ENCODE data around the gene EXOG. TPM values are rescaled to one million over a fixed set of nuclear protein-coding genes. Genes with fewer than 3 reads are reported as not detected.

EXOG gene
- total RNA-seq, 1 experiment from 2014 or later: 13.7 TPM

- peaks cover 60% of the 10 kb centered on the region for H3K36me3 Mint-ChIP-seq
- no peak for TF ChIP-seq ATF1 (CRISPR knock-in tag; IDR thresholded peaks at IDR 0.05)
- no peak for TF ChIP-seq ZNF232 (CRISPR knock-in tag; IDR thresholded peaks at IDR 0.05)
- TF ChIP-seq, protein P1, sequence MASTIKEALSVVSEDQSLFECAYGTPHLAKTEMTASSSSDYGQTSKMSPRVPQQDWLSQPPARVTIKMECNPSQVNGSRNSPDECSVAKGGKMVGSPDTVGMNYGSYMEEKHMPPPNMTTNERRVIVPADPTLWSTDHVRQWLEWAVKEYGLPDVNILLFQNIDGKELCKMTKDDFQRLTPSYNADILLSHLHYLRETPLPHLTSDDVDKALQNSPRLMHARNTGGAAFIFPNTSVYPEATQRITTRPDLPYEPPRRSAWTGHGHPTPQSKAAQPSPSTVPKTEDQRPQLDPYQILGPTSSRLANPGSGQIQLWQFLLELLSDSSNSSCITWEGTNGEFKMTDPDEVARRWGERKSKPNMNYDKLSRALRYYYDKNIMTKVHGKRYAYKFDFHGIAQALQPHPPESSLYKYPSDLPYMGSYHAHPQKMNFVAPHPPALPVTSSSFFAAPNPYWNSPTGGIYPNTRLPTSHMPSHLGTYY (CRISPR knock-in tag; IDR thresholded peaks at IDR 0.05): no peak
- H3K27me3 Mint-ChIP-seq (ENCODE audit: low read depth): no peaks in the 10 kb centered on the region
- DNase-seq (ENCODE audit: low spot score) (no peak), ATAC-seq (no peak)
- POLR2A ChIA-PET: no interaction called here
- H3K27ac Mint-ChIP-seq: no peak overlapping the region
- peaks cover 4% of the 10 kb centered on the region for H3K4me1 Mint-ChIP-seq
- H3K9me3 Mint-ChIP-seq: no peaks in the 10 kb centered on the region
- CTCF ChIA-PET: interaction anchor here (1.9 kb wide), 1 partner anchor 134 kb away, joined by 6 read pairs; the partner anchor contains the start of gene XYLB
- no peak overlapping the region for H3K4me3 Mint-ChIP-seq
These were observed 15.2 kb upstream of the EXOG start for GRCh38 chr3:38480930-38481329.

- ChIA-PET CTCF (interaction anchor here (1.1 kb wide), 1 partner anchor 13 kb away, joined by 6 read pairs; the partner anchor contains the start of gene EXOG), POLR2A (no interaction called here)
- Mint-ChIP-seq H3K4me1 (no peaks in the 10 kb centered on the region), H3K4me3 (no peak overlapping the region), H3K27me3 (ENCODE audit: low read depth) (no peaks in the 10 kb centered on the region), H3K9me3 (no peaks in the 10 kb centered on the region), H3K36me3 (peaks cover 60% of the 10 kb centered on the region), H3K27ac (no peak overlapping the region)
- ATAC-seq (no peak), DNase-seq (ENCODE audit: low spot score) (no peak)
- TF ChIP-seq GRHL2 (CRISPR knock-in tag; IDR thresholded peaks at IDR 0.05; ENCODE audit: insufficient replicate concordance, severe bottlenecking) (no peak), NFATC4 (CRISPR knock-in tag; IDR thresholded peaks at IDR 0.05) (no peak), EMX1 (CRISPR knock-in tag; IDR thresholded peaks at IDR 0.05) (no peak)
- TF ChIP-seq, protein P2, sequence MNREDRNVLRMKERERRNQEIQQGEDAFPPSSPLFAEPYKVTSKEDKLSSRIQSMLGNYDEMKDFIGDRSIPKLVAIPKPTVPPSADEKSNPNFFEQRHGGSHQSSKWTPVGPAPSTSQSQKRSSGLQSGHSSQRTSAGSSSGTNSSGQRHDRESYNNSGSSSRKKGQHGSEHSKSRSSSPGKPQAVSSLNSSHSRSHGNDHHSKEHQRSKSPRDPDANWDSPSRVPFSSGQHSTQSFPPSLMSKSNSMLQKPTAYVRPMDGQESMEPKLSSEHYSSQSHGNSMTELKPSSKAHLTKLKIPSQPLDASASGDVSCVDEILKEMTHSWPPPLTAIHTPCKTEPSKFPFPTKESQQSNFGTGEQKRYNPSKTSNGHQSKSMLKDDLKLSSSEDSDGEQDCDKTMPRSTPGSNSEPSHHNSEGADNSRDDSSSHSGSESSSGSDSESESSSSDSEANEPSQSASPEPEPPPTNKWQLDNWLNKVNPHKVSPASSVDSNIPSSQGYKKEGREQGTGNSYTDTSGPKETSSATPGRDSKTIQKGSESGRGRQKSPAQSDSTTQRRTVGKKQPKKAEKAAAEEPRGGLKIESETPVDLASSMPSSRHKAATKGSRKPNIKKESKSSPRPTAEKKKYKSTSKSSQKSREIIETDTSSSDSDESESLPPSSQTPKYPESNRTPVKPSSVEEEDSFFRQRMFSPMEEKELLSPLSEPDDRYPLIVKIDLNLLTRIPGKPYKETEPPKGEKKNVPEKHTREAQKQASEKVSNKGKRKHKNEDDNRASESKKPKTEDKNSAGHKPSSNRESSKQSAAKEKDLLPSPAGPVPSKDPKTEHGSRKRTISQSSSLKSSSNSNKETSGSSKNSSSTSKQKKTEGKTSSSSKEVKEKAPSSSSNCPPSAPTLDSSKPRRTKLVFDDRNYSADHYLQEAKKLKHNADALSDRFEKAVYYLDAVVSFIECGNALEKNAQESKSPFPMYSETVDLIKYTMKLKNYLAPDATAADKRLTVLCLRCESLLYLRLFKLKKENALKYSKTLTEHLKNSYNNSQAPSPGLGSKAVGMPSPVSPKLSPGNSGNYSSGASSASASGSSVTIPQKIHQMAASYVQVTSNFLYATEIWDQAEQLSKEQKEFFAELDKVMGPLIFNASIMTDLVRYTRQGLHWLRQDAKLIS (CRISPR knock-in tag; IDR thresholded peaks at IDR 0.05; ENCODE audit: borderline replicate concordance): no peak
- TF ChIP-seq, protein P3, sequence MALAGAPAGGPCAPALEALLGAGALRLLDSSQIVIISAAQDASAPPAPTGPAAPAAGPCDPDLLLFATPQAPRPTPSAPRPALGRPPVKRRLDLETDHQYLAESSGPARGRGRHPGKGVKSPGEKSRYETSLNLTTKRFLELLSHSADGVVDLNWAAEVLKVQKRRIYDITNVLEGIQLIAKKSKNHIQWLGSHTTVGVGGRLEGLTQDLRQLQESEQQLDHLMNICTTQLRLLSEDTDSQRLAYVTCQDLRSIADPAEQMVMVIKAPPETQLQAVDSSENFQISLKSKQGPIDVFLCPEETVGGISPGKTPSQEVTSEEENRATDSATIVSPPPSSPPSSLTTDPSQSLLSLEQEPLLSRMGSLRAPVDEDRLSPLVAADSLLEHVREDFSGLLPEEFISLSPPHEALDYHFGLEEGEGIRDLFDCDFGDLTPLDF (CRISPR knock-in tag; IDR thresholded peaks at IDR 0.05): no peak
- TF ChIP-seq, protein P4, sequence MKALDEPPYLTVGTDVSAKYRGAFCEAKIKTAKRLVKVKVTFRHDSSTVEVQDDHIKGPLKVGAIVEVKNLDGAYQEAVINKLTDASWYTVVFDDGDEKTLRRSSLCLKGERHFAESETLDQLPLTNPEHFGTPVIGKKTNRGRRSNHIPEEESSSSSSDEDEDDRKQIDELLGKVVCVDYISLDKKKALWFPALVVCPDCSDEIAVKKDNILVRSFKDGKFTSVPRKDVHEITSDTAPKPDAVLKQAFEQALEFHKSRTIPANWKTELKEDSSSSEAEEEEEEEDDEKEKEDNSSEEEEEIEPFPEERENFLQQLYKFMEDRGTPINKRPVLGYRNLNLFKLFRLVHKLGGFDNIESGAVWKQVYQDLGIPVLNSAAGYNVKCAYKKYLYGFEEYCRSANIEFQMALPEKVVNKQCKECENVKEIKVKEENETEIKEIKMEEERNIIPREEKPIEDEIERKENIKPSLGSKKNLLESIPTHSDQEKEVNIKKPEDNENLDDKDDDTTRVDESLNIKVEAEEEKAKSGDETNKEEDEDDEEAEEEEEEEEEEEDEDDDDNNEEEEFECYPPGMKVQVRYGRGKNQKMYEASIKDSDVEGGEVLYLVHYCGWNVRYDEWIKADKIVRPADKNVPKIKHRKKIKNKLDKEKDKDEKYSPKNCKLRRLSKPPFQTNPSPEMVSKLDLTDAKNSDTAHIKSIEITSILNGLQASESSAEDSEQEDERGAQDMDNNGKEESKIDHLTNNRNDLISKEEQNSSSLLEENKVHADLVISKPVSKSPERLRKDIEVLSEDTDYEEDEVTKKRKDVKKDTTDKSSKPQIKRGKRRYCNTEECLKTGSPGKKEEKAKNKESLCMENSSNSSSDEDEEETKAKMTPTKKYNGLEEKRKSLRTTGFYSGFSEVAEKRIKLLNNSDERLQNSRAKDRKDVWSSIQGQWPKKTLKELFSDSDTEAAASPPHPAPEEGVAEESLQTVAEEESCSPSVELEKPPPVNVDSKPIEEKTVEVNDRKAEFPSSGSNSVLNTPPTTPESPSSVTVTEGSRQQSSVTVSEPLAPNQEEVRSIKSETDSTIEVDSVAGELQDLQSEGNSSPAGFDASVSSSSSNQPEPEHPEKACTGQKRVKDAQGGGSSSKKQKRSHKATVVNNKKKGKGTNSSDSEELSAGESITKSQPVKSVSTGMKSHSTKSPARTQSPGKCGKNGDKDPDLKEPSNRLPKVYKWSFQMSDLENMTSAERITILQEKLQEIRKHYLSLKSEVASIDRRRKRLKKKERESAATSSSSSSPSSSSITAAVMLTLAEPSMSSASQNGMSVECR (CRISPR knock-in tag; IDR thresholded peaks at IDR 0.05; ENCODE audit: borderline replicate concordance): no peak
These were observed 13.2 kb upstream of the EXOG start for GRCh38 chr3:38482951-38483350.

DNA sequence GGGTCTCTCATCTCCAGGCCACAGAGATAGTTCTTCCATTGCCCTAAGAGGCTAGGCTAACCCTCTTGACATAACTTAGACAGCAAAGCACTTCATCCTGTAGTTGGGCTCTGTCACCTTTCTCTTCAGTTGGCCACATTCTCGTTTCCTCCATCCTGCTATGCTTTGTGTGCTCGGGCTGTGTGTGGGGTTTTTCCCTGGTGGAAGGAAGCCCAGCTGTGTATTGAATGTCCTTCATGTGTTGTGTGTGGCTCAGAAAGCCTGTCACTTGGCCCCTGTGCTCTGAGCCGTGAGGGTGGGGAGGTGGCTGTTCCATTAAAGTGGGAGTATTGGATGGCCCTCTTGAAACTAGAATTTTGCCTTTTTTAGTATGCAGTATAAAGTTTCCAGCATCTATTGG is 8.8 kb upstream of the EXOG start:
- Mint-ChIP-seq H3K9me3 (no peaks in the 10 kb centered on the region), H3K27me3 (ENCODE audit: low read depth) (no peaks in the 10 kb centered on the region), H3K4me1 (no peaks in the 10 kb centered on the region), H3K36me3 (peaks cover 27% of the 10 kb centered on the region), H3K4me3 (no peak overlapping the region), H3K27ac (no peak overlapping the region; the same call in 1 of the 2 replicates)
- CTCF ChIA-PET: no interaction called here
- DNase-seq (ENCODE audit: low spot score) (no peak), ATAC-seq (no peak)
- POLR2A ChIA-PET: no interaction called here
- TF ChIP-seq JAZF1 (CRISPR knock-in tag; IDR thresholded peaks at IDR 0.05): no peak
- no peak for TF ChIP-seq JUN (CRISPR knock-in tag; IDR thresholded peaks at IDR 0.05)
- TF ChIP-seq, protein P5, sequence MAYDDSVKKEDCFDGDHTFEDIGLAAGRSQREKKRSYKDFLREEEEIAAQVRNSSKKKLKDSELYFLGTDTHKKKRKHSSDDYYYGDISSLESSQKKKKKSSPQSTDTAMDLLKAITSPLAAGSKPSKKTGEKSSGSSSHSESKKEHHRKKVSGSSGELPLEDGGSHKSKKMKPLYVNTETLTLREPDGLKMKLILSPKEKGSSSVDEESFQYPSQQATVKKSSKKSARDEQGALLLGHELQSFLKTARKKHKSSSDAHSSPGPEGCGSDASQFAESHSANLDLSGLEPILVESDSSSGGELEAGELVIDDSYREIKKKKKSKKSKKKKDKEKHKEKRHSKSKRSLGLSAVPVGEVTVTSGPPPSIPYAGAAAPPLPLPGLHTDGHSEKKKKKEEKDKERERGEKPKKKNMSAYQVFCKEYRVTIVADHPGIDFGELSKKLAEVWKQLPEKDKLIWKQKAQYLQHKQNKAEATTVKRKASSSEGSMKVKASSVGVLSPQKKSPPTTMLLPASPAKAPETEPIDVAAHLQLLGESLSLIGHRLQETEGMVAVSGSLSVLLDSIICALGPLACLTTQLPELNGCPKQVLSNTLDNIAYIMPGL (CRISPR knock-in tag; IDR thresholded peaks at IDR 0.05): no peak
- no peak for TF ChIP-seq TCF7 (CRISPR knock-in tag; IDR thresholded peaks at IDR 0.05; ENCODE audit: low read depth)
- TF ChIP-seq NFATC4 (CRISPR knock-in tag; IDR thresholded peaks at IDR 0.05): no peak
- TF ChIP-seq, protein P1 (CRISPR knock-in tag; IDR thresholded peaks at IDR 0.05): no peak
- no peak for TF ChIP-seq SP1 (CRISPR knock-in tag; conservative IDR thresholded peaks at IDR 0.05)
- TF ChIP-seq ZBTB21 (CRISPR knock-in tag; IDR thresholded peaks at IDR 0.05; ENCODE audit: borderline replicate concordance): no peak
- TF ChIP-seq GABPB1 (CRISPR knock-in tag; IDR thresholded peaks at IDR 0.05): no peak
- TF ChIP-seq, protein P6, sequence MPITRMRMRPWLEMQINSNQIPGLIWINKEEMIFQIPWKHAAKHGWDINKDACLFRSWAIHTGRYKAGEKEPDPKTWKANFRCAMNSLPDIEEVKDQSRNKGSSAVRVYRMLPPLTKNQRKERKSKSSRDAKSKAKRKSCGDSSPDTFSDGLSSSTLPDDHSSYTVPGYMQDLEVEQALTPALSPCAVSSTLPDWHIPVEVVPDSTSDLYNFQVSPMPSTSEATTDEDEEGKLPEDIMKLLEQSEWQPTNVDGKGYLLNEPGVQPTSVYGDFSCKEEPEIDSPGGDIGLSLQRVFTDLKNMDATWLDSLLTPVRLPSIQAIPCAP (CRISPR knock-in tag; IDR thresholded peaks at IDR 0.05): no peak

Measured in WTC11 (cell line).